ENCODE data around the gene CHRM2.

The CHRM2 gene

DNA sequence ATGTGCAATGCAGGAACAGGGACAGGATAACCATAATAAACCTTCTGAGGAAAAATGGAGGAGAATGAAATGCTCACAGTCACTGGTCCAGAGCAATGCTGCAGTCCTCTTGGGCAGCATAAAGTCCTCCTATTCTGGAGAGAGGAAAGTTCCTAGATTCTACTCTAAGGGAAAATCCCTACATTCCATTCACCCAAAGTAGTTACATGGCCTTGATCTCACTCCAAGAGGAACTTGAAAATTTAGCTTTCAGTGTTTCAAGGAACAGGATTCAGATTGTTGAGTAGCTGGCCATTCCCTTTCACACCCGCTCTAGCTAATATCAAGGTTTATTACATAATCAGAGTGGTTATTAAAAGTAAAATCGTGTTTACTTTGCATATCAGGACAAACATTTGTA lies 168.3 kb downstream of the CHRM2 start:
- no peak for FAIRE-seq

GRCh38 chr7:137038706-137039105 lies 170.3 kb downstream of the CHRM2 start:
- FAIRE-seq = no peak

GRCh38 chr7:137040745-137041144 lies 172.3 kb downstream of the CHRM2 start:
- FAIRE-seq = no peak

DNA sequence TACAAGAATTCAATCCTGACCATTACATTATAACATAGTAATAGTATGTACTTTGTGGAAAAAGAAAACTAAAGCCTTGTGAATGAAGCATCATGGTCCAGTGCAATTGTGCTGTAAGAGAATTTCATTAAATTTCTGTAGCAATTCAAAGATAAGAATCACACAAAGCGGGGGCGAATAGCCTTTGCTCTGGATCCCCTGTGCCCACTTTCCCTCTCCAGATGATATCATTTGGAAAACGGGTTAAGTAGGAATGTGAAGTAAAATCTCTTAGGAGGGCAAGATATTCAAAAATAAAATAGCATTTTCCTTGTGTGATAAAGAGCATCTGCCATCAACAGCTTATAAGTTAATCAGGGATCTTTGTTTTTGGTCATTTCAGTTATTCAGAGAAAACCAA lies 177.1 kb downstream of the CHRM2 start:
- no peak for FAIRE-seq

DNA sequence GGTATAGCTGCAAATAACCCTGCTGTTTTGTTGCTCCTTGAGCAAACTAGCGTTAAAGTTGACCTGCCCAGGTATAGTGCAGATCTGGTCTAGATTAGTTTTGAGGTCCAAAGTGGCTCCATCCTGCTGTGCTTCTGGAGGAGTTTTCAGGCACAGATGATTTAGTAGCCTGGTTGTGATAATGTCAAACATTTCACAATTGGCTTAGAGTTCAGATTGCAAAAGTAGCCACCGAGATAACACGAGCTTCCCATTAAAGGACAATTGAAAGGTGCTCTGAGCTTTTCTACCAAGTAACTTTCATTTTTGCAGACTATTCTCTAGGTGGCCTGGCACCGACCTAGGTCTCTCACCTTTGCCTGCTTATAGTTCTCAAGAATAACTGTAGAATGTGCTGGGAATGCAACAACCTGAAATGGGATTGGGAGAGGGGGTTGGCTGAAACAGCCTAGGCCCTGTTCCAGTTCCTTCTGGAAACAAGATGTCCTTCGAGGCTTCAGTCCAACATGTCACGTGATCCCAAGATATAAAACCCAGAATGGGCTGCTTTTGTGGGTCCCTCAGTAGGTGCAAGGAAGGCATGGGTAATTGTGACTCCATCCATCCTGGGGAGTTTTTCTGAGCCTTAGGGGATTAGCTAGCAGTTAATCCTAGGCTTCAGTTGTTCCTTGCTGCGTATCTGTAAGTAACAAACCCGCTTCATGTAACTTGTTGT lies 201.0 kb downstream of the CHRM2 start:
- FAIRE-seq = no peak

Data from TTC549 (cell line).